SU-DHL-6 (cell line): Measurements from ENCODE around the gene TANC1.

Experiments used
- EZH2phosphoT487 ChIP-seq: fragments of 200-600 bp; sonication (generic), shearing (Covaris generic); conservative IDR thresholded peaks from 2 replicates; pipeline ENCODE4 v1.6.1; 2018; ENCODE audit warnings: mild to moderate bottlenecking, antibody characterized with exemption, low read length, moderate library complexity, mixed read lengths
- TF ChIP-seq, protein P1 (sequence below): fragments of 200-600 bp; sonication (generic); IDR thresholded peaks from one replicate; pipeline ENCODE4 v1.5.1; 2017; ENCODE audit warnings: antibody characterized with exemption, mild to moderate bottlenecking, low read length, moderate library complexity; ENCODE audit not compliant: insufficient read depth, poor library complexity, severe bottlenecking

DNA sequence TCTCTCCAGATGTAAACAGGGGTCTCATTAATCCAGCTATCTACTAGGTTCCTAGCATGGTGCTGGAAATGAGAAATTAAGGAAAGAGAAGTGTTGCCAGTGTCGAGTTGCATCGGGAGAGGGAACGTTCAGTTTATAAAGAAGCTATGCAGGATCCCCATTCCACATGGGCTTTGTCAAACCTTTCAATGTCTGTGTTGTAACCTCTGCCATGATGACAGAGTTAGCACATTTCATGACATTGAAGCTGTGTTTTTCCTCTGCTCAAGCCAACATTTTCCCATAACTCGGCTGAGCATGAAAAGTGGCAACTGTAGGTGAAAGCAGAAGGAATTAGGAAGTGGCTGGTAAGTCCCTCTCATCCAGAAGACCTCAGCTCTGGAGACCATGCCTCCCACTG is 184.6 kb downstream of the TANC1 start:
- TF ChIP-seq EZH2phosphoT487: no peak
- TF ChIP-seq, protein P1, sequence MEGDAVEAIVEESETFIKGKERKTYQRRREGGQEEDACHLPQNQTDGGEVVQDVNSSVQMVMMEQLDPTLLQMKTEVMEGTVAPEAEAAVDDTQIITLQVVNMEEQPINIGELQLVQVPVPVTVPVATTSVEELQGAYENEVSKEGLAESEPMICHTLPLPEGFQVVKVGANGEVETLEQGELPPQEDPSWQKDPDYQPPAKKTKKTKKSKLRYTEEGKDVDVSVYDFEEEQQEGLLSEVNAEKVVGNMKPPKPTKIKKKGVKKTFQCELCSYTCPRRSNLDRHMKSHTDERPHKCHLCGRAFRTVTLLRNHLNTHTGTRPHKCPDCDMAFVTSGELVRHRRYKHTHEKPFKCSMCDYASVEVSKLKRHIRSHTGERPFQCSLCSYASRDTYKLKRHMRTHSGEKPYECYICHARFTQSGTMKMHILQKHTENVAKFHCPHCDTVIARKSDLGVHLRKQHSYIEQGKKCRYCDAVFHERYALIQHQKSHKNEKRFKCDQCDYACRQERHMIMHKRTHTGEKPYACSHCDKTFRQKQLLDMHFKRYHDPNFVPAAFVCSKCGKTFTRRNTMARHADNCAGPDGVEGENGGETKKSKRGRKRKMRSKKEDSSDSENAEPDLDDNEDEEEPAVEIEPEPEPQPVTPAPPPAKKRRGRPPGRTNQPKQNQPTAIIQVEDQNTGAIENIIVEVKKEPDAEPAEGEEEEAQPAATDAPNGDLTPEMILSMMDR: no peak
